Measurements from ENCODE around the gene CFAP68. TPM values are rescaled to one million over a fixed set of nuclear protein-coding genes. Genes with fewer than 3 reads are reported as not detected.

Gene CFAP68
- total and polyA plus RNA-seq, 2 donors from 2014 or later, result 29.5 to 93.7 TPM

DNA sequence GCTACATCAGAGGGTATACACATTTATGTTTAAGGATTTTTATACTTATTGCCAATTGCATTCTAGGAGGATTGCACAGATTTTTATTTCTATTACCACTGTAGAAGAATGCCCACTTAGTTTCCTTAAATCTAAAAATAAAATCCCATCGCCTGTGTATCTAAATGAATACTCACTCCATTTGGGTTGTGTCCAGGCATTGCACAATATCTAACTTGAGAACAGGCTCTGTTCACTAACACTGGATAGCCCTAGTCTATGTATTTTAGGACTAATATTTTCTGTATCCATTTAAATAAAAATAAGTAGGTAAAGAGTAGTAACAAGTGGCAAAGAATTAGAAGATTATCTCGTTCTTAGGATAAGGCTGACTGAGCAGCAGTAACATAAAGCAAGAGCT, 43.5 kb downstream of the CFAP68 start:
- intact Hi-C loops (cut with DNase I), result no loop called here
- Histone ChIP-seq H3K36me3 (ENCODE audit: control insufficient read depth in 2 of 3, insufficient read depth in 3 of 3, low read length in 3 of 3) (peaks cover 0 to 3% (median 0%) of the 10 kb centered on the region in 3 donors), H3K27ac (ENCODE audit: low read depth in 2 of 2, low read length in 2 of 2) (peak overlapping the region; percentile 91 to 97), H3K9ac (ENCODE audit: low read length in 3 of 3) (peak overlapping the region in 2 of 3 donors; percentile 5 to 41), H3K27me3 (ENCODE audit: control insufficient read depth, insufficient read depth, low read length) (no peaks in the 10 kb centered on the region), H3K4me3 (ENCODE audit: low read length in 3 of 3) (peak overlapping the region in 2 of 3 donors; percentile 53 to 57), H3K9me3 (ENCODE audit: control insufficient read depth in 2 of 3, insufficient read depth in 1 of 3, low read length in 3 of 3) (no peaks in the 10 kb centered on the region), H3K4me1 (ENCODE audit: control insufficient read depth in 2 of 3, insufficient read depth in 2 of 3, low read depth in 1 of 3, low read length in 3 of 3) (peaks cover 0 to 49% (median 19%) of the 10 kb centered on the region in 3 donors)
- FAIRE-seq (no peak), DNase-seq (no peak)
- TF ChIP-seq, protein P1, sequence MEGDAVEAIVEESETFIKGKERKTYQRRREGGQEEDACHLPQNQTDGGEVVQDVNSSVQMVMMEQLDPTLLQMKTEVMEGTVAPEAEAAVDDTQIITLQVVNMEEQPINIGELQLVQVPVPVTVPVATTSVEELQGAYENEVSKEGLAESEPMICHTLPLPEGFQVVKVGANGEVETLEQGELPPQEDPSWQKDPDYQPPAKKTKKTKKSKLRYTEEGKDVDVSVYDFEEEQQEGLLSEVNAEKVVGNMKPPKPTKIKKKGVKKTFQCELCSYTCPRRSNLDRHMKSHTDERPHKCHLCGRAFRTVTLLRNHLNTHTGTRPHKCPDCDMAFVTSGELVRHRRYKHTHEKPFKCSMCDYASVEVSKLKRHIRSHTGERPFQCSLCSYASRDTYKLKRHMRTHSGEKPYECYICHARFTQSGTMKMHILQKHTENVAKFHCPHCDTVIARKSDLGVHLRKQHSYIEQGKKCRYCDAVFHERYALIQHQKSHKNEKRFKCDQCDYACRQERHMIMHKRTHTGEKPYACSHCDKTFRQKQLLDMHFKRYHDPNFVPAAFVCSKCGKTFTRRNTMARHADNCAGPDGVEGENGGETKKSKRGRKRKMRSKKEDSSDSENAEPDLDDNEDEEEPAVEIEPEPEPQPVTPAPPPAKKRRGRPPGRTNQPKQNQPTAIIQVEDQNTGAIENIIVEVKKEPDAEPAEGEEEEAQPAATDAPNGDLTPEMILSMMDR (IDR thresholded peaks at IDR 0.05; ENCODE audit: borderline replicate concordance, extremely low read depth, insufficient read depth), result no peak

DNA sequence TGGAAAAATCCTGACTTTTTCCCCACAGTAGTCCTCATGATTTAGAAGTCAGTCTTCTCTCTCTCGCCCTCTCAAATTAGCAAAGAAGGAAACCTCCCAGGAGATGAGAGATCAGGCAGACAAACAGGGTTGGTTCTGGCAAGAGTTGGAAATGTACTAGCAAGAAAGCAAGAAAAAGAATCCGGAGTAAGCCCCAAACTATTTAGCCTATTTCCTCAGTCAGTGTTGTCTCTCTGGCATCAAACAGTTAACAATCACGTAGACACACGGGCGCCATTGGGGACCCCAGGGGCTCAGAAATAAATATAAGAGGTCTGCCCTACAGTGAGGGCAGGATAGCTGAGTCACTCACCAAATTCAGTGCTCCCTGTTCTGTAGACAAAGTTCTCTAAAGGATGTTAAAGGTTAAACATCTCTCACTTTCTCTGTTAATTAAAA, 44.0 kb downstream of the CFAP68 start:
- peak in 1 of 5 donors; percentile 35 for DNase-seq
- peaks cover 0 to 3% (median 0%) of the 10 kb centered on the region in 3 donors for H3K36me3 ChIP-seq (ENCODE audit: control insufficient read depth in 2 of 3, insufficient read depth in 3 of 3, low read length in 3 of 3)
- H3K9me3 ChIP-seq (ENCODE audit: control insufficient read depth in 2 of 3, insufficient read depth in 1 of 3, low read length in 3 of 3), result no peaks in the 10 kb centered on the region
- peak overlapping the region; percentile 91 to 97 for H3K27ac ChIP-seq (ENCODE audit: low read depth in 2 of 2, low read length in 2 of 2)
- TF ChIP-seq, protein P1 (IDR thresholded peaks at IDR 0.05; ENCODE audit: borderline replicate concordance, extremely low read depth, insufficient read depth), result no peak
- peak overlapping the region in 2 of 3 donors; percentile 53 to 57 for H3K4me3 ChIP-seq (ENCODE audit: low read length in 3 of 3)
- peak overlapping the region in 2 of 3 donors; percentile 41 to 51 for H3K9ac ChIP-seq (ENCODE audit: low read length in 3 of 3)
- intact Hi-C loops (cut with DNase I), result no loop called here
- no peaks in the 10 kb centered on the region for H3K27me3 ChIP-seq (ENCODE audit: control insufficient read depth, insufficient read depth, low read length)
- no peak for FAIRE-seq
- H3K4me1 ChIP-seq (ENCODE audit: control insufficient read depth in 2 of 3, insufficient read depth in 2 of 3, low read depth in 1 of 3, low read length in 3 of 3), result peaks cover 0 to 43% (median 19%) of the 10 kb centered on the region in 3 donors

- no peaks in the 10 kb centered on the region for H3K9me3 ChIP-seq (ENCODE audit: control insufficient read depth in 2 of 3, insufficient read depth in 1 of 3, low read length in 3 of 3)
- no peaks in the 10 kb centered on the region for H3K27me3 ChIP-seq (ENCODE audit: control insufficient read depth, insufficient read depth, low read length)
- no peak for DNase-seq
- peak overlapping the region in 2 of 3 donors; percentile 19 to 57 for H3K4me3 ChIP-seq (ENCODE audit: low read length in 3 of 3)
- peaks cover 0 to 43% (median 18%) of the 10 kb centered on the region in 3 donors for H3K4me1 ChIP-seq (ENCODE audit: control insufficient read depth in 2 of 3, insufficient read depth in 2 of 3, low read depth in 1 of 3, low read length in 3 of 3)
- peak overlapping the region; percentile 91 to 97 for H3K27ac ChIP-seq (ENCODE audit: low read depth in 2 of 2, low read length in 2 of 2)
- TF ChIP-seq, protein P1 (IDR thresholded peaks at IDR 0.05; ENCODE audit: borderline replicate concordance, extremely low read depth, insufficient read depth), result no peak
- peaks cover 0 to 3% (median 0%) of the 10 kb centered on the region in 3 donors for H3K36me3 ChIP-seq (ENCODE audit: control insufficient read depth in 2 of 3, insufficient read depth in 3 of 3, low read length in 3 of 3)
- no peak for FAIRE-seq
- intact Hi-C loops (cut with DNase I), result no loop called here
- H3K9ac ChIP-seq (ENCODE audit: low read length in 3 of 3), result peak overlapping the region in 2 of 3 donors; percentile 41 to 51
Measured at GRCh38 chr11:111923951-111924350, 44.6 kb downstream of the CFAP68 start.
